HuH-7.5 (cell line): ENCODE data around the gene AREG.

Source experiments
- DNase-seq: peaks from one replicate; pipeline ENCODE4 v3.0.0; 2011; ENCODE audit warnings: low spot score

The AREG gene

GRCh38 chr4:74463123-74463522, 18.2 kb downstream of the AREG start:
- DNase-seq, result no peak

- no peak for DNase-seq
Measured at GRCh38 chr4:74464291-74464690, 19.4 kb downstream of the AREG start.

- DNase-seq, result no peak
Measured at GRCh38 chr4:74466242-74466641, 21.3 kb downstream of the AREG start.

- DNase-seq, result no peak
Measured at GRCh38 chr4:74471264-74471663, 26.3 kb downstream of the AREG start.

- DNase-seq, result no peak
Measured at GRCh38 chr4:74473155-74473811, 28.3 kb downstream of the AREG start.

- no peak for DNase-seq
Measured at GRCh38 chr4:74474345-74475090, 29.6 kb downstream of the AREG start.

GRCh38 chr4:74475091-74475800, 30.3 kb downstream of the AREG start:
- DNase-seq, result no peak

- DNase-seq, result no peak
Measured at GRCh38 chr4:74475946-74476345, 31.0 kb downstream of the AREG start.

- no peak for DNase-seq
Measured at GRCh38 chr4:74479009-74479408, 34.1 kb downstream of the AREG start.

GRCh38 chr4:74480267-74480666, 35.3 kb downstream of the AREG start:
- DNase-seq, result no peak

GRCh38 chr4:74481891-74482609, 37.1 kb downstream of the AREG start:
- no peak for DNase-seq

GRCh38 chr4:74483226-74483911, 38.4 kb downstream of the AREG start:
- no peak for DNase-seq

GRCh38 chr4:74486905-74487304, 42.0 kb downstream of the AREG start:
- DNase-seq, result no peak

- DNase-seq, result no peak
Measured at GRCh38 chr4:74487771-74488170, 42.8 kb downstream of the AREG start.

- no peak for DNase-seq
Measured at GRCh38 chr4:74490736-74491135, 45.8 kb downstream of the AREG start.

GRCh38 chr4:74499986-74500781, 55.2 kb downstream of the AREG start:
- DNase-seq, result no peak

GRCh38 chr4:74501579-74501978, 56.6 kb downstream of the AREG start:
- no peak for DNase-seq

- no peak for DNase-seq
Measured at GRCh38 chr4:74503580-74503979, 58.6 kb downstream of the AREG start.

- no peak for DNase-seq
Measured at GRCh38 chr4:74504212-74504611, 59.3 kb downstream of the AREG start.
